ACC112 (cell line): ENCODE data around the gene ETV3L.
A peak's percentile ranks its signal among the peaks of the same experiment; 100 is the strongest.

Experiments used
- H2AFZ ChIP-seq: fragments of 200-600 bp; sonication (generic); one replicate; pipeline ENCODE4 v1.6.0; 2017; ENCODE audit warnings: antibody characterized with exemption, low read length; ENCODE audit not compliant: unreplicated experiment
- H3K27ac ChIP-seq: fragments of 200-600 bp; sonication (generic); 2 replicates; pipeline ENCODE4 v1.5.1; 2014; ENCODE audit warnings: low read depth, mild to moderate bottlenecking, antibody characterized with exemption, low read length, moderate library complexity
- H3K27me3 ChIP-seq: fragments of 200-600 bp; sonication (generic); 2 replicates; pipeline ENCODE4 v1.6.1; 2014; ENCODE audit warnings: mild to moderate bottlenecking, antibody characterized with exemption, low read length, moderate library complexity, mixed read lengths; ENCODE audit not compliant: insufficient read depth
- H3K36me3 ChIP-seq: fragments of 200-600 bp; sonication (generic); 2 replicates; pipeline ENCODE4 v1.6.1; 2016; ENCODE audit warnings: mild to moderate bottlenecking, antibody characterized with exemption, low read length, moderate library complexity, mixed read lengths; ENCODE audit not compliant: insufficient read depth
- H3K4me1 ChIP-seq: fragments of 200-600 bp; sonication (generic); one replicate; pipeline ENCODE4 v1.6.1; 2016; ENCODE audit warnings: low read length, mixed read lengths; ENCODE audit not compliant: insufficient read depth, unreplicated experiment, control insufficient read depth
- H3K4me3 ChIP-seq: fragments of 200-600 bp; sonication (generic); 2 replicates; pipeline ENCODE4 v1.5.1; 2014; ENCODE audit warnings: mild to moderate bottlenecking, low read depth, low read length
- H3K79me2 ChIP-seq: fragments of 200-600 bp; sonication (generic); one replicate; pipeline ENCODE4 v1.6.0; 2016; ENCODE audit warnings: low read length; ENCODE audit not compliant: control insufficient read depth, unreplicated experiment, insufficient read depth

Gene ETV3L

DNA sequence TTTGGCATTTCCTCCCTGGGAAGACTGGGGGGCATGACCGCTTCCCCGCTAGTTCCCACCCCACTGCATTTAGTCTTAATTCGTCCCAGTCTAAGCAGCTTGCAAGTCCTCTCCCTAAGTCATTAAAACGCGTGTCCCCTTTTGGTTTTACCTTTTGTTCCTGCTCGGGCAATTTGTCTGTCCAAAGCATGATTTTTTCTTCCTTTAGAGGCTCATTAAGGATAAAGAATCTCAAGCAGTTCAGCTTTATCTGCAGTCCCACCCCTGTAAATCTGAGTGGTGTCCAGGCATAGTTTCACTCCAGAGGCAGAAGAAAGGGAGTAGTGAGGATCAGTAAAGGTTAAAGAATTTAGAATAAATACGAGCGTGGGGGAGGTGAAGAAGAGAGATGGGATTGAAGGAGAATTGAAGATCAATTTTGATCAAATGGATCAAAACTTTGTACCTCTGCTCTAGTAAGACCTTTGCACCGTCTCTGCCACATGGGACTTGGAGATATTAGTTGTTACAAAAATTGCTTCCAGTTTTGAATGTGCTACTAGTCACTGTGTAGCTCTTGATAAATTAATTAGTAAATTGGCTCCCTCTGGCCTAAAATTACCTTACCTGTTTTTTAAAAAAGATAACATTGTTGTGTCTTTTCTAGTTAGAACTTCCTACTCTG lies 39.6 kb upstream of the ETV3L start:
- H3K4me1 ChIP-seq = peaks cover 26% of the 10 kb centered on the region
- H3K79me2 ChIP-seq = peaks cover 37% of the 10 kb centered on the region
- H3K27me3 ChIP-seq = no peaks in the 10 kb centered on the region
- H3K4me3 ChIP-seq = peak overlapping the region; percentile 98
- H3K36me3 ChIP-seq = peaks cover 14% of the 10 kb centered on the region; the same call in 1 of the 2 replicates
- peak overlapping the region; percentile 72 for H2AFZ ChIP-seq
- peak overlapping the region; percentile 82 for H3K27ac ChIP-seq

DNA sequence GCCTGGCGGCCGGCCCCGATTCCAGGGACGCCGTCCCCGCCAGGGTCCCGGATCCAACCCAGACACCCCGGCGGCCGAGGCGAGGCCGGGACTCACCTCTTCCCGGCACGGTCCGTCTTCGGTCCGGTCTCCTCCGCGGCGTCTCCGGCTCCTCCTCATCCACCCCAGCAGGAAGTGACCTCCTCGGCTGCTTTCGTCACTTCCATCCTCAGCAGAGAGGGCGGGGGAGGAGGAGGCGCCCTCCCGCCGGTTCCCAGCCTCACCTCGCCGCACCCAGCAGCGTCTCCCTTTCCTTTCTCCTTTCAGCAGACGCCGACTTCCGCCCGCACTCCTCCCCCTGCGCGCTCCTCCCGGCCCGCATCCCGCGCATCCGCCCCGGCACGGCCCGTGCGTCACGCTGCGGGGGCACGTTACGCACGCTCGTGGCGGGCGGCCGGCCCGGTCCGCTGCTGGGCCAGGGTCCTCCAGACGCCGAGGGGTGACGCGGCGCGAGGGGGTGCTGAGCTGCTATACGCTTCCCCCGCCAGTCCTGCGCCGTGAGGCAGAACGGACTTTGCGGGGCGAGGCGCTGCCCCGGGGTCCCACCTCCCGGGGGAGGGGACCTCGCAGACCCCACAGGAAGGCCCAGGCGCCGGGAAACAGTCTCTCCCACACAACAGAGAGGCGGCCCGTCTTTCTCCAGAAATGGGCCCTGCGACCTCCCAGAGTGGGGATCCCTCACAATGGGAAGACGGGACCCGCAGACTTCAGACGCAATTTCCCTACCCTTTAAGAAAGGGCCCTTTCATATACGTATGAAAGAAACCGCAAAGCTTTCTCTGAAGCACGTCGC lies 38.8 kb upstream of the ETV3L start, which contains the start of gene ETV3:
Gene ETV3, minus strand, starts transcription at position 176 of the 832 bp plus-strand sequence. CDS start 2,043 bp downstream, outside the sequence.
- peaks cover 40% of the 10 kb centered on the region for H3K79me2 ChIP-seq
- H3K27ac ChIP-seq = peak within 1 kb of the TSS; percentile 82
- H2AFZ ChIP-seq = peak within 1 kb of the TSS; percentile 72
- H3K36me3 ChIP-seq = peaks cover 22% of the 10 kb centered on the region; the same call in 1 of the 2 replicates
- H3K27me3 ChIP-seq = no peaks in the 10 kb centered on the region
- H3K4me3 ChIP-seq = peak within 1 kb of the TSS; percentile 98
- H3K4me1 ChIP-seq = peaks cover 26% of the 10 kb centered on the region

DNA sequence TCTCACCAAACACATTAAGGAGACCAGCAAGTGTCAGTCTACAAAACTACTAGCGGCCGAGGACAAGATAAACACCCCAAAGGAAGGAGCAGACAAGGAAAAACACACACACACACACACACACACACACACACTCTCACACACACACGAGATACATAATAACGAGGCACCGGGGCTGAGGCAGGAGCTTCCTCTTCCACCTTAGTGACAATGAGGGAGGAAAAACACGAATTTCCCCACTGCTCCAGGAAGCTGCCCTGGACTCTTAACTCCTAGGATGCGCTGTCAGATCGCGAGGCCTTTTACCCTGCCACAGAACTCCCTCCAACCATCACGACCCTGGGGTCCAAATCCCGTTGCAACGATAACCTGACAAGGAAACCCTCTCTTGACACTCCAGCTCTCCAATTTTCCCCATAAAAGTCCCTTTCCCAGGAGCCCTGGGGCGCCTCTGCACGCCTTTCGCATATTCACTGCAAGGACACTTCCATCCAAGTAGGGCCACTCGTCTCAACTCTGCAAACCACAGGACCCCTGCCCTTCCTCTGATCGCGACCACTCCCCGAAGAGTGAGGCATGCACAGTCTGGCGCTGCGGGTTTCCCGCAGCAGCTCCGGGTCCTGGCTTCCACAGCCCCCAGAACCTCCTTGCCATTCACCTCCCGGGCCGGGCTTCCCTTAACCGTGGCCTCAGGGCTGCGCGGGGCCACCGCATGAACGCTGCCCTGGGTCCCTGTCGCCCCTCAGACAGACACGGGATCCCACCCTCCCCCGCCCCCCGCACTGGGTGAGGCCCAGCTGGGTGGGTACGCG lies 38.0 kb upstream of the ETV3L start:
- Histone ChIP-seq H3K4me1 (peaks cover 24% of the 10 kb centered on the region), H3K4me3 (peak overlapping the region; percentile 98), H2AFZ (no peak overlapping the region), H3K79me2 (peaks cover 44% of the 10 kb centered on the region), H3K27ac (peak overlapping the region; percentile 82), H3K36me3 (peaks cover 24% of the 10 kb centered on the region; the same call in 1 of the 2 replicates), H3K27me3 (no peaks in the 10 kb centered on the region)

DNA sequence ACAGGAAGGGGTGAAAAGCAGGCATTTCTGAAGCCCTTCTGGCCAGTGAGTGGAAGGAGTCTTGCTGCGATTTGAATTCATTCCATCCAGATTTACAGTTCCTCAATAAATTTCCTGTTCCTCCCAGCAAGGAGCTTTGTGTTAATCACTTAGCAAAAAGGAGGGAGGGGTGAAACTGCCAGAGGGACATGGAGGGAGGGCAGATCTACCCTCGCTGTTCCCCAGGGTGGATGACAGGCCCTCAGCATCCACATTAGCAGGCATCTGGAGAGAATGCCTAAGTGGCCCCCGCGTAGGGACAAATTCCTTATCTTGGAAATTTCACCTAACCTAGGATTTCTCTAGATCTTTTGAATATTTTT lies 37.4 kb upstream of the ETV3L start:
- H3K79me2 ChIP-seq = peaks cover 44% of the 10 kb centered on the region
- no peak overlapping the region for H2AFZ ChIP-seq
- peak overlapping the region; percentile 82; the same call in 1 of the 2 replicates for H3K27ac ChIP-seq
- peaks cover 20% of the 10 kb centered on the region for H3K4me1 ChIP-seq
- peak overlapping the region; percentile 98 for H3K4me3 ChIP-seq
- no peaks in the 10 kb centered on the region for H3K27me3 ChIP-seq
- peaks cover 27% of the 10 kb centered on the region; the same call in 1 of the 2 replicates for H3K36me3 ChIP-seq

DNA sequence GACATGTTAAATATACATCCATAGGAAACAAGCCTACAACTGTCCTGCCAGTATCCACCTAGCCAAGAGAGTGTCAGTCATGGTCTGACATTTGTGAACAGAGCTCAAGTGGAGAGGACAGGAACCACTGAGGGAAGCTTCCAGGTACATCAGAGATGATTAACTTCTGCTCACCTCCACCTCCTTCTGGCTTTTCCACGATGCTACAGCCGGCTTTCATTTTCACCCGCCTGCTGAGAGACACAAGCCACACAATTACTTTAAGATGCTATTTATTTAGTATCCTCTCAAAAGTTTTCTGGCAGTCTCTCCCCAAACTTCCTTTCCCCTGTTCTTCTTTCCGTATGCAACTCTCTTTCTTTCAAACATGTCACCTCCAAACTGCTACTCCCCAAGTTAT lies 36.5 kb upstream of the ETV3L start:
- Histone ChIP-seq H3K36me3 (peaks cover 35% of the 10 kb centered on the region), H3K4me3 (peak overlapping the region; percentile 98), H3K4me1 (peaks cover 20% of the 10 kb centered on the region), H3K27ac (0 out of 2 replicates have a peak overlapping the region, but pooled peaks have one; percentile 82), H3K79me2 (peaks cover 44% of the 10 kb centered on the region), H2AFZ (no peak overlapping the region), H3K27me3 (no peaks in the 10 kb centered on the region)

DNA sequence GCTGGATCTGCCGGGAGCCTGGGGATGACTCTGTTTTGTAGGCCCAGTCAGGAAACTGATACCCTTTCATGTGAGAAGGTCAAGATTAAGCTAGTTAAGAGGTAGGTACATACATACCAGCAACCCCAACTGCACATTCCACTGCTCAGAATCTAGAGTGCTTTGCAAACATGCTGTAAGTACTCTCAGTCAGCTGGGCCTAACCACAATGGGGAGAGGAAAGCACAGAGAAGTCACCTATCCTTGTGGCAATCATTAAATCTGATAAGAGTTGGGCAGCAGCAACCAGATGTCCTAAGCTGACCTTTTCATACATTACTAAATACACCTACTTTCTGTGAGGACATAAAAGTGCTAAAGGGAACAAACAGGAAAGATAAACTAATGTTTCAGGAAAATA lies 36.0 kb upstream of the ETV3L start:
- Histone ChIP-seq H3K27ac (no peak overlapping the region), H3K79me2 (peaks cover 44% of the 10 kb centered on the region), H3K27me3 (no peaks in the 10 kb centered on the region), H2AFZ (no peak overlapping the region), H3K4me1 (peaks cover 20% of the 10 kb centered on the region), H3K4me3 (0 out of 2 replicates have a peak overlapping the region, but pooled peaks have one; percentile 98), H3K36me3 (peaks cover 36% of the 10 kb centered on the region)

GRCh38 chr1:157135070-157135469 lies 35.5 kb upstream of the ETV3L start:
- H3K27ac ChIP-seq = no peak overlapping the region
- peaks cover 20% of the 10 kb centered on the region for H3K4me1 ChIP-seq
- H3K79me2 ChIP-seq = peaks cover 44% of the 10 kb centered on the region
- H3K27me3 ChIP-seq = no peaks in the 10 kb centered on the region
- peaks cover 41% of the 10 kb centered on the region for H3K36me3 ChIP-seq
- no peak overlapping the region for H2AFZ ChIP-seq
- no peak overlapping the region for H3K4me3 ChIP-seq

DNA sequence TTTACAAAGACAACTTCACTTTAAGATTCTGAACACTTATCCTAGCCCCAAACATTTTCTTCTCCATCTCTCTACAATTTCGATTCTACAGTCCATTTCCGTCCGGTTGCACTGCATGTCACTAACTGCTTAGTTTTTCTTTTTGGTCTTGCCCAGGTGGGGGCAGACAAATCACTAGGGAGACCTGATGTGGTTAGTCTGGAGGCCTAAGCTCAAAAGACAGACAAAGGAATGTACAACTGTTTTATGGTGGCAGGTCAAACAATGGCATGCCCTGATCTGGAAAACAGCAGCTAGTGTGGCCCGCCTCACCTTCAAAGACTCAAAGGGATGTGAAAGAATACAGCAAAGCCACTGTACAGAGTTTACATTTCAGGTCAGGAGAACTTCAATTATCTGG lies 34.8 kb upstream of the ETV3L start:
- peaks cover 20% of the 10 kb centered on the region for H3K4me1 ChIP-seq
- no peak overlapping the region for H3K27ac ChIP-seq
- no peak overlapping the region for H3K4me3 ChIP-seq
- peaks cover 44% of the 10 kb centered on the region for H3K79me2 ChIP-seq
- peaks cover 42% of the 10 kb centered on the region for H3K36me3 ChIP-seq
- H2AFZ ChIP-seq = no peak overlapping the region
- no peaks in the 10 kb centered on the region for H3K27me3 ChIP-seq

DNA sequence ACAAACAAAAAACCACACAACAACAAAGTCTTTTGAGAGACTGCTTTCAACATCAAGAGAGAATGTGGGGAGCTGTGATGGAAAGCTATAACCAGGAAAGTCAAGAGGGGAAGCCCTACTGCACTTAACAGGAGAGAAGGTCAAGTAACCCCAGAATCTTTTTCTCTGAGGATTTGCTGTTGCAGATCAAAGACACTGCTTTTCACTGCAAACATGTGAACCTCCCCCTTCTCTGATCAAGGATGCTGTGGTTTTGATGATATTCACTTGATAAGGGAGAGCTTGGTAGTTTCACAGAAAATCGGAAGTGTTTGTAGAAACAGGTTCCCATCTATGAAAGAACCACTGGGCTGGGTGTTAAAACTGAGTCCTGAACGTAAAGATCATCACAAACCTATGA lies 33.8 kb upstream of the ETV3L start:
- no peak overlapping the region for H2AFZ ChIP-seq
- peaks cover 14% of the 10 kb centered on the region for H3K4me1 ChIP-seq
- no peak overlapping the region for H3K27ac ChIP-seq
- no peak overlapping the region for H3K4me3 ChIP-seq
- H3K79me2 ChIP-seq = peaks cover 44% of the 10 kb centered on the region
- no peaks in the 10 kb centered on the region for H3K27me3 ChIP-seq
- H3K36me3 ChIP-seq = peaks cover 42% of the 10 kb centered on the region

GRCh38 chr1:157132616-157133167 lies 33.1 kb upstream of the ETV3L start:
- Histone ChIP-seq H3K36me3 (peaks cover 42% of the 10 kb centered on the region), H3K4me1 (peaks cover 14% of the 10 kb centered on the region), H3K4me3 (no peak overlapping the region), H3K27ac (no peak overlapping the region), H2AFZ (no peak overlapping the region), H3K79me2 (peaks cover 41% of the 10 kb centered on the region), H3K27me3 (no peaks in the 10 kb centered on the region)
